SH-SY5Y (cell line): ENCODE data around the gene CAMK2G.

ENCODE experiments used
- GATA2 ChIP-seq: IDR thresholded peaks from 2 replicates; pipeline ENCODE4 v1.6.1; 2011; ENCODE audit warnings: mild to moderate bottlenecking, low read depth, low read length
- GATA3 ChIP-seq: IDR thresholded peaks from 2 replicates; pipeline ENCODE4 v1.6.1; 2011; ENCODE audit warnings: low read depth, mild to moderate bottlenecking, low read length, moderate library complexity

The CAMK2G gene

DNA sequence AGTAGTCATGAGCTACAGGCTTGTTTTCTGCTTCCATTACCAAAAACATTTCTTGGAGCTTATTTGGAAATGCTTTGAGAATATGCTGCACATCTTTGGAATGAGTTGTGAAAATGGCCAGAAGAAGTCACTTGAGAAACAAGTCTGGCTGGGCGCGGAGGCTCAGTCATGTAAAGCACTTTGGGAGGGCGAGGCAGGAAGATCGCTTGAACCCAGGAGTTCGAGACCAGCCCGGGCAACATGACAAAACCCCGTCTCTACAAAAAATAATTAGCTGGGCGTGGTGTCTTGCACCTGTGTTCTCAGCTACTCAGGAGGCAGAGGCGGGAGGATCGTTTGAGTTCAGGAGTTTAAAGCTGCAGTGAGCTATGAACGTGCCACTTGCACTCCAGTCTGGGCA, 93.4 kb downstream of the CAMK2G start:
- no peak for TF ChIP-seq GATA3

GRCh38 chr10:73780301-73780700, 94.1 kb downstream of the CAMK2G start:
- TF ChIP-seq GATA2 (no peak), GATA3 (no peak)

DNA sequence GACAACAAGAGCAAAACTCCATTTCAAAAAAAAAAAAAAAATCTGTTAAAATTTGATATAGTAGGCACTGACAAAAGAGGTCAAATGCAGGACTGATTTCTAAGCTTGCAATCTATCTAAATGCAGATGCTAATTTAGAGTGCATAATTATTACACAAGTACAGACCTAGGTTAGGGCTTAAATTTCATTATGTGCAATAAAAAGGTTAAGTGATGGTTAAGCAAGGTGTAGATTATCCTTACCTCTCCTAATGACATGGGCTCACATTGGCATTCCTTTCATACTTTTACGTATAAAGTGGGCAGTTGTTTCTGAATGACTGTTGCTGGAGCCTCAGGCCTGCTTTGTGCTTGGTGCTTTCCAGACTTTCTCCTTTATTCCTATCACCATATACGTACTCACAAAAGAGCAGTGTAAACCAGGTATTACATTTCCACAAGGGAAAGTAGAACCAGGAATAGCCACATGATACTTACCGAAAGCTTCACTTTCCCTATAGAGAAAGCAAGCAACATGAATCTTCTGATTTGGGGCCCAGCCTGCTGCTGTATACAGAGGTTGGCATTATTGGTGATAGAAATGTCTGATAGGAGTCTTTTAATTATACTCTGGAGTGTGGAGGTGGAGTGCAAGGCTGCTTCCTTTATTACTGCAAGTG, 94.7 kb downstream of the CAMK2G start:
- TF ChIP-seq GATA2 (no peak), GATA3 (no peak)

DNA sequence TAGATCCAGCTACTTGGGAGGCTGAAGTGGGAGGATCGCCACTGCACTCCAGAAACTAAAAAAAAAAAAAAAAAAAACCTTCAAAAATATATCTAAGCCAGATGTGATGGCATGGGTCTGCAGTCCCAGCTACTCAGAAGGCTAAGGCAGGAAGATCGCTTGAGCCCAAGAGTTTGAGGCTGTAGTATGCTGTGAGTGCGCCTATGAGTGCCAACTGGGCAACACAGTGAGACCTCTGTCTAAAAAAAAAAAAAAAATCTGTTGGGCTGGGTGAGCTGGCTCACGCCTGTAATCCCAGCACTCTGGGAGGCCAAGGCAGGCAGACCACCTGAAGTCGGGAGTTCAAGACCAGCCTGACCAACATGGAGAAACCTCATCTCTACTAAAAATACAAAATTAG, 95.3 kb downstream of the CAMK2G start:
- no peak for TF ChIP-seq GATA2
- no peak for TF ChIP-seq GATA3

DNA sequence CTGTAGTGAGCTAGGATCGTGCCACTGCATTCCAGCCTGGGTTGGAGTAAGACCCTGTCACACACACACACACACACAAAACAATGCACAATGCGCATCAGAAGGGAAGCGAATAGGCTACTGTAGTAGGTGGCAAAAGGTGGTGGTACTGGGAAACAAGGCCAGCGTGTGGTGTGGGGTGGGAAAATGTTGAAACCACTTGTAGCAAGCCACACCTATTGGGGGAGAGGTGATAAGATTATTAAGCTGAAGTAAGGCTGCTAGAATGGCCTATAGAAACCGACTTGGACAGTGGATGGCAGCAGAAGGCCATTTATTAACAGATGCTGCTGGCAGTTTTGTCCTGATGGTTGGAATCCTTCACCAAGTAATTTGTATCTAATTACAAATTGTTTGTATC, 99.7 kb downstream of the CAMK2G start:
- TF ChIP-seq GATA2 (no peak), GATA3 (no peak)

- TF ChIP-seq GATA2 = no peak
- TF ChIP-seq GATA3 = no peak
Observed at GRCh38 chr10:73773152-73773879, 101.0 kb downstream of the CAMK2G start.

DNA sequence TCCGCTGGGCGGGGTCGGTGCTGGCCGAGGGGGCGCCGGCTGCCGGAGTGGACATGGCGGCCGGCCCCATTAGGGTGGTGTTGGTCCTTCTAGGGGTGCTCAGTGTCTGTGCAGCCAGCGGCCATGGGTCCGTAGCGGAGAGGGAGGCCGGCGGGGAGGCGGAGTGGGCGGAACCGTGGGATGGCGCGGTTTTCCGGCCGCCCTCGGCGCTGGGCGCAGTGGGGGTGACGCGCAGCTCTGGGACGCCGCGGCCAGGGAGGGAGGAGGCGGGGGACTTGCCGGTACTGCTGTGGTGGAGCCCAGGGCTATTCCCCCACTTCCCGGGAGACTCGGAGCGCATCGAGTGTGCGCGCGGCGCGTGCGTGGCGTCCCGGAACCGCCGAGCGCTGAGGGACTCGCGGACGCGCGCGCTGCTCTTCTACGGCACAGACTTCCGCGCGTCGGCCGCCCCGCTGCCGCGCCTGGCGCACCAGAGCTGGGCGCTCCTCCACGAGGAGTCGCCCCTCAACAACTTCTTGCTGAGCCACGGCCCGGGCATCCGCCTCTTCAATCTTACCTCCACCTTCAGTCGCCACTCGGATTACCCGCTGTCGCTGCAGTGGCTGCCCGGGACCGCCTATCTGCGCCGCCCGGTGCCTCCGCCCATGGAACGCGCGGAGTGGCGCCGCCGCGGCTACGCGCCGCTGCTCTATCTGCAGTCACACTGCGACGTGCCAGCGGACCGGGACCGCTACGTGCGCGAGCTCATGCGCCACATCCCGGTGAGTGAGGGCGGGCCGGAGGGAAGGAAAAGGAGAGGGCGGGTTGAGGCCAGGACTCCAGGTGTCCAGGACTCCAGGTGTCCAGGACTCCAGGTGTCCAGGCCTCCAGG, 101.8 kb downstream of the CAMK2G start:
- TF ChIP-seq GATA2 = peak; percentile 9; the same call in 1 of the 2 replicates
- TF ChIP-seq GATA3 = no peak

DNA sequence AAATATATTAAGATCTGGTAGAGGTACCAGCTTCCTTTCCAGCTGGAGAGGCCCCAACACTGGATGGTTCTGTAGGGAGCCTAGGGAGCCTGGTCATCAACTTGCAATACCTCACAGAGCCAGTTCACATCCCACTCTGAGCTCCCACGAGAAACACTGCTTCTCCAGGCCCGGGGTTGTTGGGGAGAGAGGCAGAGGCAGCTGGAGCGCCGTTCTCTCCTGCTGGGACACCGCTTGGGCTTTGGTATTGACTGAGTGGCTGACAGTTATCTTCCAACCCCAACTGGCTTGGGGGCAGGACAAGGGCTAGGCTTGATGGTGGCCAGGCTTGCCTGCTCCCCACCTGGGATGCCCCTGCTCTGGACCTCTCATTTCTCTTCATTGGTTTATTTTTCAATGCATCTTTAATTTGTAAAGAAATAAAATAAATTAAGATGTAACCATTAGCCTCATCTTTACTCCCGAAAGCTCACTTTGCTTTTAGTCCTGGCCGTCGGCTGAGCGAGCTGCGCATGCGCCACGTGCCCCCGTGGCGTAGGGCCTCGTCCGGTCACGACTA, 102.6 kb downstream of the CAMK2G start:
- no peak for TF ChIP-seq GATA3
- TF ChIP-seq GATA2 = no peak

DNA sequence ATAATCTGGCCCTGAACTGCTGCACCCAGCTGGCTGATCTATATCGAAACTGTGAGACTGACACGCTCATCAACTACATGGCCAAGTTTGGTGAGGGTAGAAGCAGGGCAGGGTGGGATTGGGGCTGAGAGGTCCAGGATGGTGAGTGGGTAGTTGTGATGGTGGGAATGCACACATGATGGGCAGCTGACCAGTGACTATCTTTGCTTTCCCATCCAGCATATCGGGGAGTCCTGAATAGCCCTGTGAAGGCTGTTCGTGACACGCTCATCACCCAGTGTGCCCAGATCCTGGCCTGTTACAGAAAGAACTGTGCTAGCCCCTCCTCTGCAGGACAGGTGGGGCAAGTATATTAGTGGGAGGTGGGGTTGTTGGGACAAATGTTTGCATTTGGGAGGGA, 105.0 kb downstream of the CAMK2G start:
- no peak for TF ChIP-seq GATA2
- TF ChIP-seq GATA3 = no peak

DNA sequence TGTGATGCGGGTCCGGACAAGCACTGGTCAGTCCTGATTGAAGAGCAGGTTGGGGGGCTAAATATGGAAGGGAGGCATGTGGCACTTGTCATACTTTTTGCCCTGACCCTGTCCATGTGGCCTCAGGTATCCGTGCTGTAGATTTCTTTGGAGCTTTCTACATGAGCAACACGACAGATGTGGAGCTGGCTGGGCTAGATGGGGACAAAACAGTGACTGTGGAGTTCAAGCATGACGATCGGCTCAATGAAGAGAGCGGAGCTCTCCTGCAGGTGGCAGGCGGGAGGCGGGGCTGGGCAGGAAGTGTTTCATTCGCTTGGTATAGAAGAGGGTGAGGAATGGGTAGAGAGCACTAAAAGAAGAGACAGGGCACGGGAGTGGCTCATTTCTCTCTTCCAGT, 105.5 kb downstream of the CAMK2G start:
- TF ChIP-seq GATA2 (no peak), GATA3 (no peak)

GRCh38 chr10:73765066-73765465, 109.3 kb downstream of the CAMK2G start:
- TF ChIP-seq GATA2 = no peak
- no peak for TF ChIP-seq GATA3

GRCh38 chr10:73763343-73763742, 111.0 kb downstream of the CAMK2G start:
- TF ChIP-seq GATA2 = no peak
- no peak for TF ChIP-seq GATA3

DNA sequence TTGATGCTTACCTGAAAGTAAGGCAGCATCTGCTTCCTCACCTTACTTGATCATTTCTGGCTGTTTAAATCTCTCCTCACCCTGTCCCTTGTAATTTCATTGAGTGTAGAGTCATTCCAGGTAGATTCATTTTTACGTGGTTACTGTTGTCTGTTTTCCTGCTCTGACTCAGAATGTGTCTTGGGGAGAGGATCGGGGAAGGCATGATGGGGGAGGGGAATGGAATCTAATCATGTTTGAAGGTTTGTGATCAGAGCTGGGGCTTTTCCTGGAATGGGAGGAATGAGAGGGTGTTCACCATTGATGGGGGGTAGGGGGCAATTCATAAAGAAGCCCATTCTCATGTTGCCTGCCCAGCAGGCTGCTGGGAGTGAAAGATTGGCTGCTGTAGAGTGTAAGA, 111.4 kb downstream of the CAMK2G start:
- TF ChIP-seq GATA3 = no peak
- no peak for TF ChIP-seq GATA2
